Heart left ventricle (tissue), 16 donors: ENCODE data around the gene PRKCA. TPM values are rescaled to one million over a fixed set of nuclear protein-coding genes. Genes with fewer than 3 reads are reported as not detected.

Experiments
- ATAC-seq, 4 donors: fragments of 200-7000 bp; cut with Tn5 transposase; one replicate each; pipeline ENCODE4 v1.9.1; 2020 to 2022; ENCODE audit warnings: moderate library complexity in 4 of 4, mild to moderate bottlenecking in 3 of 4, moderate number of reproducible peaks in 1 of 4
- DNase-seq, 5 donors: peaks; one replicate each; pipeline ENCODE4 v3.0.0-alpha.2; 2020
- H3K27ac ChIP-seq, 12 donors: fragments of 200-600 bp; sonication (generic) in 4 of 12; one replicate each; pipeline versions ENCODE4 v1.5.0 to v1.8.0; 2016 to 2022; ENCODE audit warnings: mild to moderate bottlenecking in 2 of 12
- H3K27me3 ChIP-seq, 9 donors: fragments of 200-600 bp; sonication (generic) in 2 of 9; one replicate each; pipeline versions ENCODE4 v1.5.1 to v1.8.0; 2016 to 2022; ENCODE audit warnings: mild to moderate bottlenecking in 3 of 9
- H3K36me3 ChIP-seq, 9 donors: fragments of 200-600 bp; sonication (generic) in 2 of 9; one replicate each; pipeline versions ENCODE4 v1.5.0 to v1.8.0; 2018 to 2022; ENCODE audit warnings: mild to moderate bottlenecking in 2 of 9
- H3K4me1 ChIP-seq, 12 donors: fragments of 200-600 bp; sonication (generic) in 4 of 12; one replicate each; pipeline versions ENCODE4 v1.5.0 to v1.8.0; 2016 to 2022; ENCODE audit warnings: mild to moderate bottlenecking in 3 of 12
- H3K4me3 ChIP-seq, 12 donors: fragments of 200-600 bp; sonication (generic) in 4 of 12; one replicate each; pipeline versions ENCODE4 v1.5.0 to v1.8.0; 2017 to 2022; ENCODE audit warnings: mild to moderate bottlenecking in 9 of 12, moderate library complexity in 4 of 12
- H3K9me3 ChIP-seq, 12 donors: fragments of 200-600 bp; sonication (generic) in 4 of 12; one replicate each; pipeline versions ENCODE4 v1.5.0 to v1.8.0; 2016 to 2022; ENCODE audit warnings: mild to moderate bottlenecking in 1 of 12
- CTCF ChIP-seq, 12 donors: fragments of 200-600 bp; sonication (generic) in 4 of 12; IDR thresholded peaks; one replicate each; pipeline versions ENCODE4 v1.5.0 to v1.8.0; 2018 to 2022; ENCODE audit warnings: antibody characterized with exemption in 12 of 12, mild to moderate bottlenecking in 5 of 12
- POLR2A ChIP-seq, 2 donors: fragments of 450-650 bp; IDR thresholded peaks; one replicate each; pipeline ENCODE4 v1.6.1; 2017; ENCODE audit warnings: antibody characterized with exemption in 2 of 2, mild to moderate bottlenecking in 2 of 2, moderate library complexity in 2 of 2
- WGBS, 4 donors: extraction: QIAGEN DNeasy Blood & Tissue Kit in 2 of 4; methylation state at CpG; one replicate each; pipeline versions ENCODE4 v1.1.5 to v1.1.7; 2013 to 2018; 5-methylcytosine and 5-hydroxymethylcytosine counted together
- intact Hi-C, 10 donors: fragments of 100-400 bp; cut with DNase I; formaldehyde crosslinking; loops; one replicate each; pipeline versions ENCODE4 v1.11.1 to v1.14.2; 2022
- polyA plus RNA-seq, 2 donors: library from polyadenylated mRNA; stranded (reverse); fragments of 200-250 nt; gene quantifications; one replicate each; pipeline ENCODE4 v1.2.3, GENCODE V29; 2013
- total RNA-seq, 9 donors: library from RNA; depleted of rRNA in 2 of 9; stranded (reverse); fragments of >200 nt in 2 of 9; fragmentation: NEBNext Ultra II Directional in 3 of 9; extraction: Animal tissue kit (Norgen Biotek cat#: 25700) in 3 of 9; gene quantifications; one replicate each; pipeline versions ENCODE4 v1.1.0 to v1.2.4, GENCODE V29; 2016 to 2023
- donor health status: ischemic (EF 13 %, LVEDD 7.1; RV severe dilation, severe dysfunction).
- donor health status: healthy with polysubstance abuse.
- donor health status: DM: no; HTN: yes; CAD: no.
- donor health status: DM: no; HTN: no; CAD: no.
- donor health status: ischemic (EF 25% LVEDD 6.9; RV normal size, moderate dysfunction).
- donor health status: ischemic (EF 25% LVEDD 5.7; RV mildly dilated, moderate dysfunction).
- donor health status: healthy.
- donor health status: DM: yes; HTN: yes; CAD: no.
- donor health status: ischemic (EF 35%, LVEDD 5.7; RV mildly dilated, moderate dysfunction).
- donor health status: nonischemic (EF 11% LVEDD 7.7; RV severe dilation, severe dysfunction).
- donor health status: DM: yes; HTN: yes; CAD: no.
- donor health status: PGD.
- donor health status: ischemic (EF 29% LVEDD 5.4; RV normal size, mild dysfunction).
- donor health status: nonischemic (EF 23%, LVEDD 6.1; RV moderate dilation, normal function).

PRKCA gene
- total and polyA plus RNA-seq, 11 donors = 3.4 to 26.8 (median 11.4) TPM

GRCh38 chr17:66353937-66354401 is 51.6 kb downstream of the PRKCA start:
- intact Hi-C loops = loop anchor here in 1 of 10 donors (10.0 kb wide), 1 partner anchor 51 kb away; no protein-coding TSS in a partner anchor

GRCh38 chr17:66354472-66354871 is 52.1 kb downstream of the PRKCA start:
- no peak for TF ChIP-seq POLR2A (IDR thresholded peaks at IDR 0.05)
- TF ChIP-seq CTCF (IDR thresholded peaks at IDR 0.05) = no peak
- 67 to 85% (median 85%) methylated on average over 3 of the region's 3 CpGs for WGBS, 4 donors
- H3K27me3 ChIP-seq = no peaks in the 10 kb centered on the region
- H3K9me3 ChIP-seq = no peaks in the 10 kb centered on the region
- ATAC-seq = no peak
- intact Hi-C loops = loop anchor here in 1 of 10 donors (10.0 kb wide), 1 partner anchor 50 kb away; no protein-coding TSS in a partner anchor
- H3K36me3 ChIP-seq = no peaks in the 10 kb centered on the region
- no peak for DNase-seq
- H3K27ac ChIP-seq = no peak overlapping the region
- H3K4me1 ChIP-seq = peaks cover 0 to 11% (median under 1%) of the 10 kb centered on the region in 12 donors
- no peak overlapping the region for H3K4me3 ChIP-seq

More at GRCh38 chr17:66353937-66354401, 51.6 kb downstream of the PRKCA start:
- TF ChIP-seq CTCF (IDR thresholded peaks at IDR 0.05) (no peak), POLR2A (IDR thresholded peaks at IDR 0.05) (no peak)
- Histone ChIP-seq H3K27ac (no peak overlapping the region), H3K27me3 (no peaks in the 10 kb centered on the region), H3K4me1 (peaks cover 0 to 16% (median 5%) of the 10 kb centered on the region in 12 donors), H3K36me3 (no peaks in the 10 kb centered on the region), H3K4me3 (no peak overlapping the region), H3K9me3 (no peaks in the 10 kb centered on the region)
- no peak for ATAC-seq
- no peak for DNase-seq
- 85 to 92% (median 86%) methylated on average over 6 of the region's 6 CpGs for WGBS, 4 donors

- no peak overlapping the region for H3K4me3 ChIP-seq
- 84 to 88% (median 86%) methylated on average over 5 of the region's 5 CpGs for whole genome bisulfite sequencing, 4 donors
- DNase-seq (no peak), ATAC-seq (no peak)
- no peaks in the 10 kb centered on the region for H3K27me3 ChIP-seq
- intact Hi-C loops = loop anchor here in 1 of 10 donors (10.0 kb wide), 1 partner anchor 50 kb away; no protein-coding TSS in a partner anchor
- no peak overlapping the region for H3K27ac ChIP-seq
- no peaks in the 10 kb centered on the region for H3K36me3 ChIP-seq
- no peaks in the 10 kb centered on the region for H3K9me3 ChIP-seq
- peaks cover 0 to 6% (median 0%) of the 10 kb centered on the region in 12 donors for H3K4me1 ChIP-seq
- TF ChIP-seq POLR2A (IDR thresholded peaks at IDR 0.05) (no peak), CTCF (IDR thresholded peaks at IDR 0.05) (no peak)
Measured at GRCh38 chr17:66354981-66355380, 52.6 kb downstream of the PRKCA start.

- Histone ChIP-seq H3K4me3 (no peak overlapping the region), H3K36me3 (no peaks in the 10 kb centered on the region), H3K4me1 (peaks cover 0 to 3% (median 0%) of the 10 kb centered on the region in 12 donors), H3K9me3 (no peaks in the 10 kb centered on the region), H3K27me3 (no peaks in the 10 kb centered on the region), H3K27ac (no peak overlapping the region)
- TF ChIP-seq CTCF (IDR thresholded peaks at IDR 0.05) = no peak
- no peak for TF ChIP-seq POLR2A (IDR thresholded peaks at IDR 0.05)
- no peak for ATAC-seq
- DNase-seq = no peak
- intact Hi-C loops = loop anchor here in 1 of 10 donors (10.0 kb wide), 1 partner anchor 49 kb away; no protein-coding TSS in a partner anchor
- 77 to 88% (median 84%) methylated on average over 2 of the region's 2 CpGs for WGBS, 4 donors
Measured at GRCh38 chr17:66355510-66355909, 53.1 kb downstream of the PRKCA start.
